Left renal pelvis (tissue), 4 donors: Measurements from ENCODE around the gene LMO4. TPM values are rescaled to one million over a fixed set of nuclear protein-coding genes. Genes with fewer than 3 reads are reported as not detected.

Experiments used
- DNase-seq, 4 donors: peaks; one replicate each; pipeline ENCODE4 v3.0.0-alpha.2; 2013; ENCODE audit warnings: low read depth in 4 of 4, low spot score in 3 of 4
- polyA plus RNA-seq, 4 donors: library from polyadenylated mRNA; unstranded; fragments of 120-200 nt; gene quantifications; one replicate each; pipeline ENCODE4 v1.2.1, GENCODE V29; 2013; ENCODE audit not compliant: insufficient read length in 4 of 4

The LMO4 gene
- polyA plus RNA-seq, 4 donors, result 110 to 161 (median 128) TPM

DNA sequence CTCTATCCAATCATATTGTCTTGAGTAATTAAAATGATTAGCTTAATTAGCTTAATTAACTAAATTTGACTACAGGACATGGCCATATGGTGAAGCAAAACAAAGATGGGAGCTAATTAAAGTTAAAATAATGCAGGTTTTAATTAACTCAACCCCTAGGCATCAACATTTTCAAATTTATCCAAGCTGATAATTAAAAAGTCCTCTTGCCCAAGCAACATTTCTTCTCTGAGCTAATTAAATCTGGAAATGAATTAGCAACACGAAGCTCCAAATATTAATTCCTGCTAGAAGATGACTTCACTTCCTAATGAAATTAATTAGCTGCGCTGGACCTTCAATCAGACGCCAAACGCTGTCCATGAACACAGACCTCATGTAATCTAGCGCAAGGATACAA is 27.9 kb downstream of the LMO4 start:
- DNase-seq, result no peak

DNA sequence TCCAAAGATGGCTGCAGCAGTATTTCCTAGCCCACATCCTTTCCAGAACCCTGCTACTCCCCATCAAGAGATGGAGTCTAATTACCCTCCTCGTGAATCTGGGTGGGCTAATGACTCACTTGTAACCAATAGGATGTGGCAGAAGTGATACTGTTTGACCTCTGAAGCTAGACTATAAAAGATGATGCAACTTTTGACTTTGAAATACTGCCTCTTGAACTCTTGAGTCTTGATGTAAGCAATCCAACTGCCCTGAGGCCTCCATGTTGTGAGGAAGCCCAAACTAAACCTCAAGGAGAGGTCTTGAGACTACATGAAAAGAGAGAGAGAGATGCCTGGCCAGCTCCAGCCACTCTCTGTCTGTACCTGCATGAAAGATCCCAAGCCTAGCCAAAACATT is 29.5 kb downstream of the LMO4 start:
- DNase-seq, result no peak

DNA sequence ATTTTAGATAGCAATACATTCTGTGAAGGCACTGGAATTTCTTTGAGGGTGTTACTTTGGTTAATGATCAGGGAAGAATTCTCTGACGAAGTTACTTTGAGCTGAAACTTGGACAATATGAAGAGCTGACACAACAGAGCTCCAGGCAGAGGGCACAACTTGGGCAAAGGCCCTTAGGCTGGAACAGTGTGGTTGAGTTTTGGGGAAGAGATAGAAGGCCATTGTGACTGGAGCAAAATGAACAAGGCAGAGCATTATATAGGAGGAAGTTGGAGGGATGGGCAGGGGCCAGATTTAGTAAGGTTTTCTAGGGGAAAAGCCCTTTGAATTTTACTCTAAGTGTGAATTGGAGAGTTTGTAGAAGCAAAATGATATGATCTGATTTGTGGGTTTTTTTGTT is 30.9 kb downstream of the LMO4 start:
- DNase-seq, result no peak

DNA sequence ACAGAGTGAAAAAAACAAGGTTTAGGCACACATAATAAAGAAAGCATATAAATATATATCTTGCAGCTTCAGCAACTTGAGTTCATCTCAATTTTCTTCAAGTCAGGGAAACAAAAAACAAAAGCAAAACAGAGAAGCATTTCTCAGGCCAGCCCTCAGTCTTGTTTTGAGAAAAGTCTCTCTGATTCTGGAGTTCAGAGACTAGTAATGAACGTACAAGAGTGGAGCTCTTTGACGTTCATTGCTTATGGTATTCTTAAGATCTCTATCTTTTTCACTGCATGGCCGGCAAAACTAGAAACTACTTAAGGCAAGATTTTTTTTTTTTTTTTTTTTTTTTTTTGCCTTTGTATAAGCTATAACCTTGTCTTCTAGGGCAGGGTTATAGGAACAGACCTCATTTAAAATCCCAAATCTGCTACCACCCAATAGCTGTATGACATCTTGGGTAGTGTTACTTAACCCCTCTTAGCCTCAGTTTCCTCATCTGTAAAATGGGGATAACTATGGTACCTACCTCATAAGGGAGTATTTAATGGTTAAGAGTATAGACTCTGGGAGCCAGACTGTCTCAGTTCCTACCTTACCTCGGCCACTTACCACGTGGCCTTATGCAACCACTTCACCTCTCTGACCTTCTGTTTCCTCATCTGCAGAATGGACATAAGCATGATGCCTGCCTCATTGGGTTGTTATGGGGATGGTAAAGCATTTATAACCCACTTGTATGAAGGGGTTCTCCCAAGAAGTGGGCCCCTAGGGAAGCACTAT is 33.6 kb downstream of the LMO4 start:
- DNase-seq, result no peak

DNA sequence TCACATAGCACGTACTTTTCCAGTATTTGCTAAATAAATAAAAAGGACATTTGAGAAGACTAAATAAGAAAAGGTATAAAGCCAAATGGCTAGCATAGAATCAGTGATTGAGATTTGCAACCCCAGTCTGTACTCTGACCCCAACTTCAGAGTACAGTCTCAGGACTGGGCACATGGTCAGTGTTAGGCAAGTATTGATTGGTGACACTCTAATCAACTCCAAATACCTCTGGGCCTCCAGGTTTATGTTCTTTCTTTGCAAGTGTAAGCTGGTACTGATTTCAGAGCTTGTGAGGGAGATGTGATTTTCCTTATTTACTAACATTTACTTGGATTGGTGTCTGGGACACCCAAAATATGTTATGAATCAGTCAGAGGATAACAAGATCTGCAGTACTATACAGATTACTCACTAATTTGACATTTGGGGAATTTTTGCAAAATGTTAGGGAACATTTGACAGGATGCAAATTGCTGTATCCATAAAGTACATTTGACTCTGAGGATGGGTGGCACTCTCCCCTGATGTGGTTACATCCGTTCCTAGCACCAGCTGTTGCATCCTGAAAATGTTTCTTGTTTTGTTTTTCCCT is 34.2 kb downstream of the LMO4 start:
- no peak for DNase-seq

DNA sequence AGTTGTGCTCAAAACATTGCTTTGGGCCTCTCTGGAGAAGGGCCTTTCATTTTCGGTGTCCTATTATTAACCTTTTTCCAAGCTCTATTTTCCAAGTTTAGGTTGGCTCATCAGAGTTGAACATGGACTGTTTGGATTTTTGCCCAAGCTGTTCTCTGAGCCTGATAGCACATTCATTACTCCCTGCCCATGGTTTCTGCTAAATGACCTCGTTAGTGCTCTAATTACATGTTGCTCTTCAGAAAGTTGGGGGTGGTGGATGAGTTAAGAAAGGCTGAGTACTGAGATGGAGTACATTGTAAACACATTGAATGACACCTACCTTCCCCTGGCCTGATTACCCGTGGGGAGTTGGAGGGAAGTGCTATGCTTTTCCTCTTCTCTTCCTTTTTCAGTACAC is 38.9 kb downstream of the LMO4 start:
- no peak for DNase-seq

DNA sequence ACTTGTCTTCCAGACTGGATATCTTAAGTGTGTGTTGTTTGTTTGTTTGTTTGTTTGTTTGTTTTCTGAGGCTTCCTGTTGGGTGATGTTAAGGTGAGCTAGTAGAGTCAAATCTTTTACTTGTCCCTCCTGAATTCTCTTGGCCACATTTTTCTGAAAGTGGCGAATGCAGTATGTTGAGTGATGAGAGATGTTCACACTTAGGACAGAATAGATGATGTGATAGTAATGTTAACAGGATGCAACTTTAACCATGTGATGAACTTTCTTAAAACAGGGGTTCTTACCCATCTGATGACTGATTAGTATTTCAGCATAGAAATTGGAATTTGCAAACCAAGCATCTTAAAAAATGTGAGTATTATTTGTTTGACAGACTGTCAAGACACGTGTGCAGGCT is 40.2 kb downstream of the LMO4 start:
- DNase-seq, result no peak

DNA sequence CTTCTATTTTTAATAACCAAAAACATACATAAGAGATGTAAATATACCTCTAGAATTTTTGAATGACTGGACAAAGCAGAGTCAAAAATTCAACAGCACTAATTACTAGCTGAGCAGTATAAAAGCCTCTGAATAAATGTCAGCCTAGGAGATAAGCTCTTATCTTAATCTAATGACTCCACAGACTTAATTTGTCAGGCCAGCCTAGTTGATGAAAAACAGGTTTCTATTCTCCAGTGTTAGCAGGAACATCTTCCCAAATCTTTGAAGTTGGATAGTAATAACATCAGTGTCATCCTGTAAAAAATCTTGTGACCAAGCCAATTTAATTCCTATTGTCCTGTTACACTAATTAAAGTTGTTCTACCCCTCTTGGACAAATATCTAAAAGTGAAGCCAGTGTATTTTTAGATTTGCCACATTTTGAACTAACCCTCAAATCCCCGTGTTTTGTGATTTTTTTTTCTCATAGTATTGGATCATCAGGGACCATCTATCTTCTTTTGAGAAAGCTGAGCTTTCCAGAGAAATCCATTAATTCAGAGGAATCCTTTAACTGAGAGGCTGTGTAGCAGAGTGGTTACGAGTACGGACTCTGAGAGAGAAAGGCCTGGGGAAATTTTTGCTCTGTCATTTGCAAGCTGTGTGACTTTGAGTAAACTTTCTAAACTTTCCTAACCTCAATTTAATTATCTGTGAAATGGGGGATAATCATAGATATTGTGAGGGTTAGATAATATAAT is 41.2 kb downstream of the LMO4 start:
- DNase-seq, result no peak

DNA sequence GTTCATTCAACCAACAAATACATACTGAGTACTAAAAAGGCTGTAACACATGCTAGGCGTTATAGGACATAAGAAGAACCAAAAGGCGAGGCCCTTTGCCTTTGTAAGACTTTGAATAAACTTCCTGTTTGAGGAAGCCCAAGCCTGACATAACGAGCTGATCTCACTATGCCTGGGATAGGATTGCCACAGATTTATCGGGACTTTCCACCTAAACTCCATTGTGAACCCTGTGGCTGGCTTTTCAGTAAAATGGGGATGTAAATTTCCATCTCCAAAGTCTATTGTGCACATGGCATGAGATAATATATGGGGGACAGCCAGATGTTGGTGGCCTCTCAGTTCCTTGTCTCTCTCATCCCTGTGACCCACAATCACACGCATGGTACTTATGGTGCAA is 41.9 kb downstream of the LMO4 start:
- no peak for DNase-seq

DNA sequence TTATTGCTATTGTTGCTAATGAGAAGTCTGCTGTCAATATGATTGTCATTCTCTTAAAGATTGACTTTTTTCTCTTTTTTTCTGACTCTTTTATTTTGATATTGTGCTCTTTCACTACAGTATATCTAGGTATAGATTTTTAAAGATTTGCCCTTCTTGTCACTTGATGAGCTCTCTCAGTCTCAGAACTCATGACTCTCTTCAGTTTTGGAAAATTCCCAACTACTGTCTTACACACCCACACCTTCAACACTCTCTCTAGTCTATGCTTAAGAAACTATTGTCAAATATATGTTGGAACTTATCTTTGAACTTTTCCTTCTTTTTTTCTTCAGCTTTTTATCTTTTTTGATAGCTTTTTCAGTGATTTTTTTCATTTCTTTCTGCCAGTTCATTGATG is 50.6 kb downstream of the LMO4 start:
- no peak for DNase-seq

DNA sequence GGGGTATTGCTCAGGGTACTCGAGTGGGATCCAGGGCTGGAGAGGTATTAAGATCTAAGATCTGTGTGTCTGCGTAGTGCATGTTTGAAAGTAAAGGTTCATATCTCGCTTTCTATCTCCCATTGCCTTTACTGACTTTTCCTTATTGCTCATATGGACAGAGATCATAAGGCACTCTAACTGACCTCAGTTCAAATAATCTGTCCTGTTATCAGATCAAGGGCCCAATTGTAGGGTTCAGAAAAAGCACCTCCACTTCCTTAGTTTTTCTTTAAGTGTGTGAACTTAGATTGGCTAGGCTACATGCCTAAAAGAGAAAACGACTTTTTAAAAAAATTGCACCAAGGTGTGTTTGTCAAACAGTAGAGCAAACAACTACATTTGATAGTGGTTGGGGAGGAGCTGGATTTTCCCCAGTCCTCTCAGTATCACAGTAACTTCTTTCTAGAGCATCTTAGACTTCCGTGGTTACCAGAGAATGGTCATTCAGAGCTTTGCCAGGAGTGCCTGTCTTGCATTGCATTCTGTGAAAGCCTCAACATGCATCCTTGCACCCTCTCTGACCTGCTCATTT is 57.6 kb downstream of the LMO4 start:
- no peak for DNase-seq

DNA sequence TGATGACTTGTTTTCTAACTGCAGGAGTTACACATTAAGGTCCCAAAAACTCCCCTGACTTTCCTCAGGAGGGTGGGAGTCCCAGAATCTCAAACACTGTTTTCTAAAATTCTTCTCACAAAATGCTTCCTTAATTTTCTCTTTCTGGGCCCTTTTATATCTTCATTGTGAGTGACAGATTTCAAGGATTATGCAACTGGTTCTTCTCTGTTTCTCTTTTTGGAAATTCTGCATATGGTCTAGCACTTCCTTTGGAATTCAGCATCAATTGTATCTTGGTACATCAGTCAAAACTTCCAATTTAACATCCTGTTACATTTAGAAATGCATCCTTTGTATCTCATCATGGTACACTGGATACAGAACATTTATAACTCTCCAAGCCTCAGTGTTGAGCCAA is 59.7 kb downstream of the LMO4 start:
- no peak for DNase-seq

DNA sequence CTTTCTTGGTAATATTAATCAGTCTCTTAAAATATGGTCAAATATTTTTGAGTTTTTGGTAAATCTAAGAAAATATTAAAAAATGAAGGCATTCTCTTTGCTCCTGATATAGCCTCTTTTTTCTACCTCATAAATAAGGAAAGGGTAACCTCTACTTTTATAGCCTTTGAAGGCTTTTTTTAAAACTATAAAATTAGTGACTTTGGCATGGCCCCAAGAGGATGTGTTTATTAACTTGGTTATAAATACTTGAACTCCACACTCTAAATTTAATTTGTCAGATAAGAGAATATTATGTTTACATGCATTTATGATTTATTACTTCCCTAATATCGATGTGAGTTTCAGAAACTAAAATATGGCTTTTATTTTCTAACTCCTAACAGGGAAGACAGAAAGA is 60.3 kb downstream of the LMO4 start:
- DNase-seq, result no peak

DNA sequence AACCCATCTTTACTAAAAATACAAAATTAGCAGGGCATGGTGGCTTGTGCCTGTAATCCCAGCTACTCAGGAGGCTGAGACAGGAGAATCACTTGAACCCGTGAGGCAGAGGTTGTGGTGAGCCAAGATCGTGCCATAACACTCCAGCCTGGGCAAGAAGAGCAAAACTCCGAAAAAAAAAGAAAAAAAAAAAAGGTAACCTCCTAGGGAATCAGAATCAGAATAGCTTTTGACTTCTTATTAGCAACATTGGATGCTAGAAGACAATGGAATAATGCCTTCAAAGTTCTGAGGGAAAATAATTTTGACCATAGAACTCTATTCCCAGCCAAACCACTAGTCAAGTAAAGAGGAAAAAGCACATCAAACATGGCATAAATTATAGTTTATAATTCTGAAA is 60.9 kb downstream of the LMO4 start:
- no peak for DNase-seq

DNA sequence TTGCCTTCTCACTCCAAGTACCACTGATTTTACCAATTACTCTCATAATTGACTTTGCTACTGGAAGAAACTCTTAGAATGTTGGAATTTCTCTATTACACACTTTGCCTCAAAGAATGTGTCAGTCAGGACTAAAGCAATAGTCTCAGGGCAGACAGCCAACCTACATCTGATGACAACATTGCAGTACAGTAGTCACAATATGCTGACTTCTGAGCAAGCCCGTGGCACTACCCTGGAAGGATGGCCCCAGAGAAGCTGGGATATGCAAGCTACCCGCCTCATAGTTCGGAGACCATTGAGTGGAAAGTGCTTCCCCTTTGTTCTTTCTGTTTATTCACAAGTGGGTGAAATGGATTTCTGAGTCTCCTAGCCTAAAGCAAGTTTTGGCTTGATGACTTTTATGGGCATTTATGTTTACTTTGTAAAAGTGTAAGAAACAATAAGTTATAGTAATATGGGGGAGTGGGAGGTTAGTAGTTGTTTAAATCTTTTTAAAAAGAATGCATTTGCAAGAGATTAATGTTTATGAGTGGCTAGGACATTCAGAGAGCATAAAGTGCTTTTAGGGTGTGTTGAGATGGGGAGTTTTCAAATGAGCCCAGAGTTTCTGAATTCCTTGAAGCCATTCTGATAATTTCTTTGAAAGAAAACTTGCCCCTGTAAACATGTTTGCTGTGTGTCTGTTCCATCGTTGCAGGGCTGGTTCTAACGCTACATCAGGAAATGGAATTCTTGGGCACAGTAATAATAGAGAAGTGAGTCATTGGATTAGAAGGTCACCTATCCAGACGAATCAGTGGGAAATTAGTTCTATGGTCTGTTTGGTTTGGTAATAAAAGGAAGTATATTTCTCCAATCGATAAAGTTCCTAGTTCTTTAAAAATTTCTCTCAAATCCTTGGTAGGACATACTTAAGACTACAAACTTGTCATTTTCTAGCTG is 63.8 kb downstream of the LMO4 start:
- DNase-seq, result no peak

DNA sequence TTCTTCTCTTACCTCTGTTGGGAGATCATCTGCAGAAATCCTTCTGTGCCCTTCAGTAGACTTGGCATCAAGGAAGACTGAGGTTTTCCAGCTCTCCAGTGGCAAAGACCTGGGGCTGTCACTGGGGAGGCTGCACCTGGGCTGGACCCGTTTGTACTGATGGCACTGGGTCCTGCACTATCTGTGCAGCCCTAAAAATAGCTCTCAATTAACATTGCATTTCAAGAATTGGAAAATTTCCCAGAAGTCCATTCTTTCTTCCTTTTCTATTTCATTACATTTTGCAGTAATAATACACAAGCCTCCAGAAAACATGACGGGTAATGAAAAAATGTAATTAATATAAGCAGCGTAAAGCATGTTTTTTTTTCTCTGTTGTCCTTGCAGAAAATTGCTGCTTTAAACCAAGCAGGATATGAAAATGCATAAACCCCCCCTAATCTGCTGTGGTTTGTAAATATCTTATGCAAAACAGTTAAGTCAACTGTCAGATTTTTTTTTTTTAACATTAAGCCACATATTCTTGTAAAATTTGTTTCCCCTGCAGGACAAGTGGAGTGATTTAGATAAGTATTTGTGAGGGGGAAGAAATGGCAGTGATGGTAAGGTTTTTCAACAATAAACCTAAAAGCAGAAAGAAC is 64.9 kb downstream of the LMO4 start:
- DNase-seq, result no peak

DNA sequence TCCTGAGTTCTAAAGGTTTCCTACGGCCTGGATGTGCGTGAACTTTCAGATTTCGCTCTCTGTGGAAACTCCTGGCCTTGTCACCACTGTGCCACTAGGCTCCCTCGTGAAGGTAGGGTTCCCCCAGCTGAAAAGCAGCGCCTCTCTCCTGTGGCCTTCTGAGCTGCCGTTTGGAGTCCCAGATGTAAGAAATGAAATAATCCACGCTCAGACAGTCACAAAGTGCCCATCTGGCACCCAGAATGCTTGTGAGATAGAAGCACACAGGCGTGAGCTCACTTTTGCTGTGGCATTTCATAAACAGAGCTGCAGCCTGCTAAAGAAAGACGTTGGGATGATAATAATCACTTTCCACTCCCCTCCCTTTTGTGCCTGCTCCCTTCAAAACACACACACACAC is 65.8 kb downstream of the LMO4 start:
- DNase-seq, result no peak

DNA sequence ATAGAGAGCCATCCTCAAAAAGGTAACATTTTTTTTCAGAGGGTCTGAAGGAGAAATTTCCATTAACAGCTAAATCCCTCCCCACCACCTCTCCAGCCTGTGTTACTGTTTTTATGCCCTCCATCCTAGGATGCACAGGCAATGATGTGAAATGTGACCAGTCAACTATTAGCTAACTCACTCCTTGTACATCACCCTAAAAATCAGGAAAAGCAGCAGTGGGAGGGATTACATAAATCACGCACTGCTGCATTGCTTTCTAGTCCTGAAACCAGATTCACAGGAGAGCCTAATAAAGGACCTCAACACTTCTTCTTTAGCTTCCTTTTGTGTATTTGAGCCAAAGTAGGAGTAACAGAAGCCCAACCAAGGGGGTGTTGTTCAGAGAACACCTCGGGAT is 66.3 kb downstream of the LMO4 start:
- no peak for DNase-seq
